Colonic mucosa (tissue), 4 donors: ENCODE results near the gene MAML2. TPM values are rescaled to one million over a fixed set of nuclear protein-coding genes. Genes with fewer than 3 reads are reported as not detected.

ENCODE experiments used
- DNase-seq: peaks from one replicate; pipeline ENCODE4 v3.0.0-alpha.2; 2020
- H3K27ac ChIP-seq: fragments of 200-600 bp; one replicate; pipeline ENCODE4 v1.8.0; 2021
- H3K27me3 ChIP-seq: fragments of 200-600 bp; one replicate; pipeline ENCODE4 v1.8.0; 2021
- H3K36me3 ChIP-seq: fragments of 200-600 bp; one replicate; pipeline ENCODE4 v1.8.0; 2021
- H3K4me1 ChIP-seq: fragments of 200-600 bp; one replicate; pipeline ENCODE4 v1.8.0; 2021; ENCODE audit warnings: mild to moderate bottlenecking
- H3K4me3 ChIP-seq: fragments of 200-600 bp; one replicate; pipeline ENCODE4 v1.8.0; 2021
- H3K9ac ChIP-seq, 2 donors: one replicate each; pipeline ENCODE4 v1.7.0; 2013; ENCODE audit warnings: control low read depth in 2 of 2, low read depth in 2 of 2, low read length in 2 of 2
- H3K9me3 ChIP-seq: fragments of 200-600 bp; one replicate; pipeline ENCODE4 v1.8.0; 2021
- CTCF ChIP-seq: fragments of 200-600 bp; IDR thresholded peaks from one replicate; pipeline ENCODE4 v1.8.0; 2022; ENCODE audit warnings: antibody characterized with exemption, mild to moderate bottlenecking
- intact Hi-C: fragments of 100-400 bp; cut with DNase I; formaldehyde crosslinking; loops from one replicate; pipeline ENCODE4 v1.14.1; 2022
- total RNA-seq, 2 donors: library from RNA; stranded (reverse); fragmentation: NEBNext Ultra II Directional in 1 of 2; extraction: Animal tissue kit (Norgen Biotek cat#: 25700) in 1 of 2; gene quantifications; one replicate each; pipeline ENCODE4 v1.2.1, GENCODE V29; 2021
- donor health status: healthy.
- donor health status: DM: no; HTN: no; CAD: no.
- donor health status: DM: no; HTN: no; CAD: no.

MAML2 gene
- total RNA-seq, 2 donors from 2014 or later: 10.4 to 11.0 TPM

DNA sequence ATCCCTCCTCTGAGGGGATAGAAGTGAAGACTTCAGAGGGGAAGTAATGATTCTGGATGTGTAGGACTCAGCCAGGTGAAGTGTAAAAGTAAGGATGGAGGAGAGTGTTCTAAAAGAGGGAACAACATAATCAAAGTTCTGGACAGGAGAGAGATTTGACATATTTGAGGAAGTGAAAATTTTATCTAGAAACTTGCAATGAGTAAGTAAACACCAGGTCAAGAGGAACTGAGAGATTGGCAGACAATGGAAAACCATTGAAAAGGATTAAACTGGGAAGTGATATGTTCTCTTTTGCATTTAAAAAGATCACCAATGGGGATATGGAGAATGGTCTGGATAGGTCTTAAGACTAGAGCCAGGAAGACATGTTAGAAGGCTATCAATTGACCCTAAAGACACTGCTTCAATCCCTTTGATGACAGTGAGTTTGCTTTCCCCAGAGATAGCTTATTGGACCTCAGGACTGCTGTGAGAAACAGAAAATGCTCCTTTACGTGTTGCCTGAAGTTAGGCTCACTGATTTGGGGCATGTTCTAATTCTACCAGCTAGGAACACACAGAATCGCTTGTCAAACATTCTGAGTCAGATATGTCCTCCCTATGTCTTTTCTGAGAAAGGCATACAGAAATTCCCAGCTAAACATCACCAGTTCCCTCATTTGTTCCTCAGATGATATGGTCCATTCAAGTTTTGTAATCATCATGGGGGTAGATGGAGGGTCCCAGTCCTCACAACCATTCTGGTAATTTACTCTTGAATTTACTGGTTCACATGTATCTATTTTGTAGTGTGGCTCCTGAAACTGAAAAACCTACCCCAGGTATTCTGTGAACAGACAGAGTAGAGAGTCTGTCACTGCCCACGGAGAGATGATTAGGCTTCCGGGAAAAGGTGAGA lies 144.9 kb downstream of the MAML2 start:
- Histone ChIP-seq H3K4me1 (no peaks in the 10 kb centered on the region), H3K4me3 (no peak overlapping the region), H3K36me3 (no peaks in the 10 kb centered on the region), H3K9me3 (no peaks in the 10 kb centered on the region), H3K27me3 (no peaks in the 10 kb centered on the region), H3K27ac (no peak overlapping the region), H3K9ac (no peak overlapping the region)
- no peak for TF ChIP-seq CTCF
- DNase-seq: no peak
- intact Hi-C loops: no loop called here

GRCh38 chr11:96197103-96197502 lies 145.9 kb downstream of the MAML2 start:
- TF ChIP-seq CTCF: no peak
- no peak for DNase-seq
- Histone ChIP-seq H3K27ac (no peak overlapping the region), H3K9ac (no peak overlapping the region), H3K4me3 (no peak overlapping the region), H3K27me3 (no peaks in the 10 kb centered on the region), H3K4me1 (no peaks in the 10 kb centered on the region), H3K9me3 (no peaks in the 10 kb centered on the region), H3K36me3 (no peaks in the 10 kb centered on the region)
- intact Hi-C loops: no loop called here

DNA sequence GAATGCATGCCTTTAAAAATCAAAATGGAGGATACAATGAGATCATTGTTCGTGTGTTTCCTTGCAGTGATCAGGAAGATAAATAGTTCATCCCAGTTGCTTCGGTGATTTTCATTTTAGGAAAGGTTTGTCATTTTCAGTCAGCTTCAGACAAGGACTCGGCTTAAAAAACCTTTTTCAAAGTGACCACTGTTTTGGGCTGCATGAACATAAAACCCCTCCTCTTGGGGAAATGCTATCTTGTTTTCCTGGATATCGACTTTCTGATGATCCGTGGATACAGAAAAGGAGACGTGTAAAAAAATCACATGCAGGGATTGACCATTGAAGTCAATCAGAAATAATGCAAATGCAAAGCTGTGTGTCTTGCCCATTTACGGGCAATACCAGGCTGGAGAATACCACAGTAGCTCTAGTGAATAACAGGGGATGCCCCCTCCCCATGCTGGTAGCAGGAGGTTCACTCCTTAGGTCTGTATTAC lies 146.8 kb downstream of the MAML2 start:
- intact Hi-C loops: no loop called here
- no peaks in the 10 kb centered on the region for H3K36me3 ChIP-seq
- DNase-seq: no peak
- no peaks in the 10 kb centered on the region for H3K4me1 ChIP-seq
- H3K9me3 ChIP-seq: no peaks in the 10 kb centered on the region
- no peak overlapping the region for H3K9ac ChIP-seq
- H3K27ac ChIP-seq: no peak overlapping the region
- no peak for TF ChIP-seq CTCF
- no peak overlapping the region for H3K4me3 ChIP-seq
- no peaks in the 10 kb centered on the region for H3K27me3 ChIP-seq

GRCh38 chr11:96195671-96196070 lies 147.3 kb downstream of the MAML2 start:
- Histone ChIP-seq H3K27ac (no peak overlapping the region), H3K9me3 (no peaks in the 10 kb centered on the region), H3K4me1 (no peaks in the 10 kb centered on the region), H3K36me3 (no peaks in the 10 kb centered on the region), H3K4me3 (no peak overlapping the region), H3K9ac (no peak overlapping the region), H3K27me3 (no peaks in the 10 kb centered on the region)
- TF ChIP-seq CTCF: no peak
- intact Hi-C loops: no loop called here
- no peak for DNase-seq

DNA sequence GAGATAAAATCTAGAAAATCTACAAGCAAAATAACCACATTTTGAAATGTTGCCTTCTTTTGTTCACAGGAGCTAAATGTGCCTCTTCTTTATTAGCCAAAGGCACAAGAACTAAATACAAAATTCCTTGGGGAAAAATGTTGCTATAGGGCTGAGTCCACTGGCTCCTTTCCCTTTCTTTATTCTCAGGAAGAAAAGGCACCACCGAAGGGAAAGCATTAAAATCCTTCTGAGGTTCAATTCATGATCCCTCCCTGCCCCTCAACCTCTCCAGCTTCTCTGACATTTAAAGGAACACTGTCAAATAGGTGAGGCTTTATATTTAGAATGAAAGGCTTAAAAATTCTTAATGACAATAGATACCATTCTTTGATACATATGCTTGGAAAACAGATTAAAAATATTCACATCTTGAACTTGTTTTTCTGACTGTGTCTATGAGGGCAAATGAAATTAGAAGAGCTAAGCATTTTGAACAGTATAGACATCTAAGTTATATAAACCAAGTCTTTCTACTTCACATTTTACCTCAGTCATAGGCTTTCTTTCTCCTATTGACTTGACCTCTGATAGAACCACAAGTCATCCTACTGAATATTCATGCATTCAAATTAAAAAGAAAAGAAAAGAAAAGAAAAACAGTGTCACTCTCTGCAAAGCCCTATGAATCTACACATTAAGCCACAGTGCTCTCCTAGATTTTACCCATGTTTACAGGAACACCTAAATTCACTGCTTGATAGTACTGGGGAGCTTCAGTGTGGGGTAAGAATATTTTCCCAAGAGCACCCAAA lies 148.2 kb downstream of the MAML2 start:
- no peak for TF ChIP-seq CTCF
- Histone ChIP-seq H3K9ac (no peak overlapping the region), H3K9me3 (no peaks in the 10 kb centered on the region), H3K27ac (no peak overlapping the region), H3K4me1 (no peaks in the 10 kb centered on the region), H3K27me3 (no peaks in the 10 kb centered on the region), H3K4me3 (no peak overlapping the region), H3K36me3 (no peaks in the 10 kb centered on the region)
- no peak for DNase-seq
- intact Hi-C loops: no loop called here
